ENCODE results near the gene SEMA5B. TPM values are rescaled to one million over a fixed set of nuclear protein-coding genes. Genes with fewer than 3 reads are reported as not detected.

Gene SEMA5B
- total and polyA plus RNA-seq, 2 donors (not counting 3 experiments of a cell fraction or from before 2014, with no cell fraction given): 0.07 TPM; not detected in 1

GRCh38 chr3:122943828-122944190 is 83.8 kb downstream of the SEMA5B start:
- peaks cover 11% of the 10 kb centered on the region for H3K4me1 ChIP-seq (ENCODE audit: control insufficient read depth, extremely low read depth, insufficient read depth, low read length)
- no peak overlapping the region for H3K27ac ChIP-seq (ENCODE audit: insufficient read depth, low read depth, low read length)
- dilution Hi-C loops (cut with MboI; ENCODE audit: extremely low pct_ligation_motif_present, low sequenced_read_pairs) (no loop called here), intact Hi-C loops (cut with micrococcal nuclease) (loop anchor here (1.0 to 10.0 kb wide), 6 partner anchors 84 to 1397 kb away; partner anchors contain the start of gene SEC22A)
- TF ChIP-seq POLR2AphosphoS5 (IDR thresholded peaks at IDR 0.05; ENCODE audit: insufficient read depth, low read depth, low read length): no peak
- no peak for TF ChIP-seq POLR2A (IDR thresholded peaks at IDR 0.05; ENCODE audit: low read depth, low read length)
- TF ChIP-seq, protein P1, sequence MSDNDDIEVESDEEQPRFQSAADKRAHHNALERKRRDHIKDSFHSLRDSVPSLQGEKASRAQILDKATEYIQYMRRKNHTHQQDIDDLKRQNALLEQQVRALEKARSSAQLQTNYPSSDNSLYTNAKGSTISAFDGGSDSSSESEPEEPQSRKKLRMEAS (IDR thresholded peaks at IDR 0.05; ENCODE audit: insufficient read depth, insufficient read length): no peak
- no peak for TF ChIP-seq JUN (IDR thresholded peaks at IDR 0.05; ENCODE audit: borderline replicate concordance, insufficient read depth, insufficient read length, low read depth)
- no peak for TF ChIP-seq EZH2 (IDR thresholded peaks at IDR 0.05; ENCODE audit: borderline replicate concordance, low read depth, low read length, severe bottlenecking)
- no peak for TF ChIP-seq GATA2 (IDR thresholded peaks at IDR 0.05; ENCODE audit: insufficient read depth, insufficient read length, low read depth, low read length)
- no peak for TF ChIP-seq FOS (IDR thresholded peaks at IDR 0.05; ENCODE audit: borderline replicate concordance, insufficient read depth, low read length)
- TF ChIP-seq MYC (IDR thresholded peaks at IDR 0.05; ENCODE audit: low read depth, low read length): no peak
- TF ChIP-seq, protein P2, sequence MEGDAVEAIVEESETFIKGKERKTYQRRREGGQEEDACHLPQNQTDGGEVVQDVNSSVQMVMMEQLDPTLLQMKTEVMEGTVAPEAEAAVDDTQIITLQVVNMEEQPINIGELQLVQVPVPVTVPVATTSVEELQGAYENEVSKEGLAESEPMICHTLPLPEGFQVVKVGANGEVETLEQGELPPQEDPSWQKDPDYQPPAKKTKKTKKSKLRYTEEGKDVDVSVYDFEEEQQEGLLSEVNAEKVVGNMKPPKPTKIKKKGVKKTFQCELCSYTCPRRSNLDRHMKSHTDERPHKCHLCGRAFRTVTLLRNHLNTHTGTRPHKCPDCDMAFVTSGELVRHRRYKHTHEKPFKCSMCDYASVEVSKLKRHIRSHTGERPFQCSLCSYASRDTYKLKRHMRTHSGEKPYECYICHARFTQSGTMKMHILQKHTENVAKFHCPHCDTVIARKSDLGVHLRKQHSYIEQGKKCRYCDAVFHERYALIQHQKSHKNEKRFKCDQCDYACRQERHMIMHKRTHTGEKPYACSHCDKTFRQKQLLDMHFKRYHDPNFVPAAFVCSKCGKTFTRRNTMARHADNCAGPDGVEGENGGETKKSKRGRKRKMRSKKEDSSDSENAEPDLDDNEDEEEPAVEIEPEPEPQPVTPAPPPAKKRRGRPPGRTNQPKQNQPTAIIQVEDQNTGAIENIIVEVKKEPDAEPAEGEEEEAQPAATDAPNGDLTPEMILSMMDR (IDR thresholded peaks at IDR 0.05; ENCODE audit: extremely low read depth in 1 of 2, insufficient read depth in 1 of 2, low read depth in 1 of 2, low read length in 2 of 2): no peak
- H3K4me2 ChIP-seq (ENCODE audit: insufficient read depth, low read length): no peak overlapping the region
- no peaks in the 10 kb centered on the region for H3K9me1 ChIP-seq (replicated peaks; ENCODE audit: control insufficient read depth, extremely low read depth, insufficient read depth, low read length)
- H2AFZ ChIP-seq (ENCODE audit: low read depth, low read length): no peak overlapping the region
- no peak for FAIRE-seq
- H3K79me2 ChIP-seq (ENCODE audit: control insufficient read depth, insufficient read depth, low read length): no peaks in the 10 kb centered on the region
- POLR2A ChIA-PET: no interaction called here
- BruUV-seq (replicated peaks): no TSS peak
- peaks cover 2 to 4% of the 10 kb centered on the region in 2 experiments for H3K27me3 ChIP-seq (ENCODE audit: control insufficient read depth in 2 of 2, insufficient read depth in 2 of 2, low read length in 2 of 2)
- no peak overlapping the region for H3K4me3 ChIP-seq (replicated peaks in 1 of 3; ENCODE audit: insufficient read depth in 1 of 3, low read depth in 1 of 3, low read length in 3 of 3)
- H3K9ac ChIP-seq (replicated peaks; ENCODE audit: extremely low read depth, insufficient read depth, low read length): no peak overlapping the region
- DNase-seq (ENCODE audit: low read depth, low spot score): no peak
- H3K9me3 ChIP-seq (replicated peaks; ENCODE audit: control insufficient read depth, insufficient read depth, low read length): no peaks in the 10 kb centered on the region
- H3K36me3 ChIP-seq (ENCODE audit: control insufficient read depth in 2 of 2, extremely low read depth in 1 of 2, insufficient read depth in 2 of 2, low read length in 2 of 2): no peaks in the 10 kb centered on the region
- no peaks in the 10 kb centered on the region for H4K20me1 ChIP-seq (replicated peaks; ENCODE audit: control insufficient read depth, extremely low read depth, insufficient read depth, low read length)
- CTCF ChIA-PET: interaction anchor here (2.2 to 2.6 kb wide), 3 partner anchors 10 to 315 kb away, joined by 4 to 24 read pairs (median 9); partner anchors contain the start of gene SEMA5B

Data from endothelial cell of umbilical vein (primary cell).